MM.1S (cell line): ENCODE measurements around the gene NAB1.

ENCODE experiments used
- DNase-seq: peaks from one replicate; pipeline ENCODE4 v3.0.0-alpha.2; 2015
- H2AFZ ChIP-seq: fragments of 300-600 bp; sonication (generic); 2 replicates; pipeline ENCODE4 v1.6.0; 2016; ENCODE audit warnings: antibody characterized with exemption, low read length
- H3F3A ChIP-seq: fragments of 300-600 bp; sonication (generic); 2 replicates; pipeline ENCODE4 v1.6.1; 2016; ENCODE audit warnings: mild to moderate bottlenecking, antibody characterized with exemption, low read length, moderate library complexity, mixed read lengths; ENCODE audit not compliant: insufficient read depth
- H3K27ac ChIP-seq: fragments of 300-600 bp; sonication (generic); 2 replicates; pipeline ENCODE4 v1.5.1; 2016; ENCODE audit warnings: mild to moderate bottlenecking, low read length
- H3K27me3 ChIP-seq: fragments of 300-600 bp; sonication (generic); replicated peaks from 2 replicates; pipeline ENCODE4 v1.6.0; 2016; ENCODE audit warnings: low read length; ENCODE audit not compliant: insufficient read depth
- H3K36me3 ChIP-seq: fragments of 300-600 bp; sonication (generic); replicated peaks from 2 replicates; pipeline ENCODE4 v1.6.1; 2016; ENCODE audit warnings: mild to moderate bottlenecking, low read length, mixed read lengths; ENCODE audit not compliant: insufficient read depth
- H3K4me1 ChIP-seq: fragments of 300-600 bp; sonication (generic); 2 replicates; pipeline ENCODE4 v1.6.1; 2016; ENCODE audit warnings: low read length, mixed read lengths
- H3K4me2 ChIP-seq: fragments of 300-600 bp; sonication (generic); 2 replicates; pipeline ENCODE4 v1.6.0; 2016; ENCODE audit warnings: low read depth, low read length
- H3K4me3 ChIP-seq: fragments of 300-600 bp; sonication (generic); 2 replicates; pipeline ENCODE4 v1.5.1; 2016; ENCODE audit warnings: low read length, mixed read lengths
- H3K79me2 ChIP-seq: fragments of 300-600 bp; sonication (generic); 2 replicates; pipeline ENCODE4 v1.6.1; 2016; ENCODE audit warnings: mixed run types, low read length, mixed read lengths
- H3K9ac ChIP-seq: fragments of 300-600 bp; sonication (generic); 2 replicates; pipeline ENCODE4 v1.6.1; 2016; ENCODE audit warnings: low read length, mixed read lengths
- H3K9me2 ChIP-seq: fragments of 300-600 bp; sonication (generic); replicated peaks from 2 replicates; pipeline ENCODE4 v1.6.1; 2016; ENCODE audit warnings: mild to moderate bottlenecking, low read length, mixed read lengths; ENCODE audit not compliant: insufficient read depth
- H3K9me3 ChIP-seq: fragments of 300-600 bp; sonication (generic); replicated peaks from 2 replicates; pipeline ENCODE4 v1.6.1; 2016; ENCODE audit warnings: mild to moderate bottlenecking, low read length, mixed read lengths; ENCODE audit not compliant: insufficient read depth
- H4K20me1 ChIP-seq: fragments of 300-600 bp; sonication (generic); 2 replicates; pipeline ENCODE4 v1.6.1; 2016; ENCODE audit warnings: mild to moderate bottlenecking, low read length, moderate library complexity, mixed read lengths; ENCODE audit not compliant: insufficient read depth
- CTCF ChIP-seq: fragments of 300-600 bp; sonication (generic); IDR thresholded peaks from 2 replicates; pipeline ENCODE4 v1.5.1; 2016; ENCODE audit warnings: antibody characterized with exemption, low read length, mixed read lengths
- EZH2 ChIP-seq: fragments of 300-600 bp; sonication (generic); optimal IDR thresholded peaks from 2 replicates; pipeline ENCODE3; 2017; ENCODE audit warnings: low read depth, mild to moderate bottlenecking, antibody characterized with exemption, low read length, mixed read lengths
- EZH2phosphoT487 ChIP-seq: fragments of 300-600 bp; sonication (generic); IDR thresholded peaks from 2 replicates; pipeline ENCODE4 v1.6.1; 2018; ENCODE audit warnings: antibody characterized with exemption, low read length

Gene NAB1

GRCh38 chr2:190694479-190694878 lies 45.6 kb downstream of the NAB1 start:
- H3K9ac ChIP-seq, result no peak overlapping the region
- H3K27ac ChIP-seq, result no peak overlapping the region
- H4K20me1 ChIP-seq, result no peaks in the 10 kb centered on the region
- H3K4me1 ChIP-seq, result no peaks in the 10 kb centered on the region
- H3K9me3 ChIP-seq, result no peaks in the 10 kb centered on the region
- H2AFZ ChIP-seq, result no peak overlapping the region
- H3K4me3 ChIP-seq, result no peak overlapping the region
- H3K4me2 ChIP-seq, result no peak overlapping the region
- TF ChIP-seq EZH2, result no peak
- no peak for TF ChIP-seq CTCF
- TF ChIP-seq EZH2phosphoT487, result no peak
- H3K79me2 ChIP-seq, result no peaks in the 10 kb centered on the region
- H3K27me3 ChIP-seq, result no peaks in the 10 kb centered on the region
- no peaks in the 10 kb centered on the region for H3K36me3 ChIP-seq
- no peaks in the 10 kb centered on the region; the same call in 1 of the 2 replicates for H3F3A ChIP-seq
- H3K9me2 ChIP-seq, result no peaks in the 10 kb centered on the region
- DNase-seq, result no peak

GRCh38 chr2:190695739-190696138 lies 46.9 kb downstream of the NAB1 start:
- H2AFZ ChIP-seq, result no peak overlapping the region
- H3K9ac ChIP-seq, result no peak overlapping the region
- no peak overlapping the region for H3K4me2 ChIP-seq
- DNase-seq, result no peak
- no peaks in the 10 kb centered on the region for H3K36me3 ChIP-seq
- H3K9me2 ChIP-seq, result no peaks in the 10 kb centered on the region
- no peaks in the 10 kb centered on the region; the same call in 1 of the 2 replicates for H3F3A ChIP-seq
- no peaks in the 10 kb centered on the region for H4K20me1 ChIP-seq
- no peaks in the 10 kb centered on the region for H3K4me1 ChIP-seq
- no peak for TF ChIP-seq EZH2
- no peak for TF ChIP-seq CTCF
- no peak for TF ChIP-seq EZH2phosphoT487
- H3K27me3 ChIP-seq, result no peaks in the 10 kb centered on the region
- H3K4me3 ChIP-seq, result no peak overlapping the region
- H3K79me2 ChIP-seq, result no peaks in the 10 kb centered on the region
- H3K9me3 ChIP-seq, result no peaks in the 10 kb centered on the region
- H3K27ac ChIP-seq, result no peak overlapping the region

- no peak overlapping the region for H3K4me2 ChIP-seq
- DNase-seq, result no peak
These were observed 48.0 kb downstream of the NAB1 start for GRCh38 chr2:190696792-190697398.

More at GRCh38 chr2:190696792-190697398, 48.0 kb downstream of the NAB1 start:
- Histone ChIP-seq H3K4me1 (no peaks in the 10 kb centered on the region), H3K9ac (no peak overlapping the region), H3K9me3 (no peaks in the 10 kb centered on the region), H3K4me3 (no peak overlapping the region), H3K9me2 (no peaks in the 10 kb centered on the region), H3K79me2 (no peaks in the 10 kb centered on the region), H3F3A (no peaks in the 10 kb centered on the region; the same call in 1 of the 2 replicates), H3K36me3 (no peaks in the 10 kb centered on the region), H3K27ac (no peak overlapping the region), H4K20me1 (no peaks in the 10 kb centered on the region), H3K27me3 (no peaks in the 10 kb centered on the region), H2AFZ (no peak overlapping the region)
- TF ChIP-seq CTCF (no peak), EZH2phosphoT487 (no peak), EZH2 (no peak)
